IPS-20b (cell line): ENCODE results near the gene ZFP36L1.

Experiments used
- H3K27ac ChIP-seq: one replicate; pipeline ENCODE4 v1.5.1; 2013; ENCODE audit warnings: low read length
- H3K27me3 ChIP-seq: 2 replicates; pipeline ENCODE4 v1.6.1; 2013; ENCODE audit warnings: mild to moderate bottlenecking, low read length, inconsistent platforms; ENCODE audit not compliant: insufficient read depth
- H3K36me3 ChIP-seq: 2 replicates; pipeline ENCODE4 v1.6.1; 2013; ENCODE audit warnings: low read depth, mild to moderate bottlenecking, inconsistent platforms, low read length, moderate library complexity; ENCODE audit not compliant: insufficient read depth
- H3K4me1 ChIP-seq: 2 replicates; pipeline ENCODE4 v1.6.1; 2013; ENCODE audit warnings: mild to moderate bottlenecking, control low read depth, inconsistent platforms, low read length, moderate library complexity; ENCODE audit not compliant: insufficient read depth
- H3K4me3 ChIP-seq: 2 replicates; pipeline ENCODE4 v1.5.1; 2013; ENCODE audit warnings: mild to moderate bottlenecking, low read length, inconsistent platforms
- H3K9ac ChIP-seq: 2 replicates; pipeline ENCODE4 v1.6.1; 2013; ENCODE audit warnings: low read depth, mild to moderate bottlenecking, inconsistent platforms, low read length, moderate library complexity
- H3K9me3 ChIP-seq: 2 replicates; pipeline ENCODE4 v1.6.1; 2013; ENCODE audit warnings: mild to moderate bottlenecking, low read depth, low read length, inconsistent platforms; ENCODE audit not compliant: insufficient read depth

Gene ZFP36L1

GRCh38 chr14:68780358-68781160 lies 12.3 kb downstream of the ZFP36L1 start:
- no peak overlapping the region for H3K4me3 ChIP-seq
- H3K27ac ChIP-seq, result no peak overlapping the region
- H3K36me3 ChIP-seq, result no peaks in the 10 kb centered on the region
- H3K4me1 ChIP-seq, result peaks cover 6% of the 10 kb centered on the region
- no peak overlapping the region for H3K9ac ChIP-seq
- H3K9me3 ChIP-seq, result no peaks in the 10 kb centered on the region
- no peaks in the 10 kb centered on the region for H3K27me3 ChIP-seq

- Histone ChIP-seq H3K9me3 (no peaks in the 10 kb centered on the region), H3K27ac (no peak overlapping the region), H3K27me3 (no peaks in the 10 kb centered on the region), H3K9ac (no peak overlapping the region), H3K4me3 (no peak overlapping the region), H3K4me1 (peaks cover 6% of the 10 kb centered on the region), H3K36me3 (no peaks in the 10 kb centered on the region)
Observed at GRCh38 chr14:68779761-68780323, 13.0 kb downstream of the ZFP36L1 start.

- no peaks in the 10 kb centered on the region for H3K27me3 ChIP-seq
- H3K9ac ChIP-seq, result no peak overlapping the region
- H3K9me3 ChIP-seq, result no peaks in the 10 kb centered on the region
- no peaks in the 10 kb centered on the region for H3K36me3 ChIP-seq
- H3K27ac ChIP-seq, result no peak overlapping the region
- no peak overlapping the region for H3K4me3 ChIP-seq
- H3K4me1 ChIP-seq, result peaks cover 6% of the 10 kb centered on the region
Observed at GRCh38 chr14:68777644-68778043, 15.2 kb downstream of the ZFP36L1 start.

- Histone ChIP-seq H3K27me3 (no peaks in the 10 kb centered on the region), H3K36me3 (no peaks in the 10 kb centered on the region), H3K9ac (no peak overlapping the region), H3K9me3 (no peaks in the 10 kb centered on the region), H3K27ac (no peak overlapping the region), H3K4me3 (no peak overlapping the region), H3K4me1 (peaks cover 3% of the 10 kb centered on the region; the same call in 1 of the 2 replicates)
Observed at GRCh38 chr14:68775614-68776126, 17.2 kb downstream of the ZFP36L1 start.

GRCh38 chr14:68774771-68775613 lies 17.9 kb downstream of the ZFP36L1 start:
- H3K9ac ChIP-seq, result no peak overlapping the region
- H3K4me3 ChIP-seq, result no peak overlapping the region
- H3K36me3 ChIP-seq, result no peaks in the 10 kb centered on the region
- no peaks in the 10 kb centered on the region for H3K27me3 ChIP-seq
- no peak overlapping the region for H3K27ac ChIP-seq
- no peaks in the 10 kb centered on the region for H3K4me1 ChIP-seq
- H3K9me3 ChIP-seq, result no peaks in the 10 kb centered on the region

- Histone ChIP-seq H3K27ac (no peak overlapping the region), H3K27me3 (no peaks in the 10 kb centered on the region), H3K36me3 (no peaks in the 10 kb centered on the region), H3K9ac (no peak overlapping the region), H3K4me1 (no peaks in the 10 kb centered on the region), H3K9me3 (no peaks in the 10 kb centered on the region), H3K4me3 (no peak overlapping the region)
Observed at GRCh38 chr14:68772761-68773381, 20.0 kb downstream of the ZFP36L1 start.

- no peak overlapping the region for H3K9ac ChIP-seq
- no peaks in the 10 kb centered on the region for H3K4me1 ChIP-seq
- H3K9me3 ChIP-seq, result no peaks in the 10 kb centered on the region
- H3K4me3 ChIP-seq, result no peak overlapping the region
- H3K27me3 ChIP-seq, result no peaks in the 10 kb centered on the region
- no peak overlapping the region for H3K27ac ChIP-seq
- H3K36me3 ChIP-seq, result no peaks in the 10 kb centered on the region
Observed at GRCh38 chr14:68771631-68772030, 21.2 kb downstream of the ZFP36L1 start.

- Histone ChIP-seq H3K36me3 (no peaks in the 10 kb centered on the region), H3K9me3 (no peaks in the 10 kb centered on the region), H3K9ac (no peak overlapping the region), H3K27ac (no peak overlapping the region), H3K4me1 (no peaks in the 10 kb centered on the region; the same call in 1 of the 2 replicates), H3K27me3 (no peaks in the 10 kb centered on the region), H3K4me3 (no peak overlapping the region)
Observed at GRCh38 chr14:68770553-68771286, 22.1 kb downstream of the ZFP36L1 start.

GRCh38 chr14:68770051-68770450 lies 22.8 kb downstream of the ZFP36L1 start:
- no peak overlapping the region for H3K9ac ChIP-seq
- H3K36me3 ChIP-seq, result no peaks in the 10 kb centered on the region
- no peaks in the 10 kb centered on the region for H3K27me3 ChIP-seq
- no peaks in the 10 kb centered on the region for H3K9me3 ChIP-seq
- no peak overlapping the region for H3K27ac ChIP-seq
- H3K4me3 ChIP-seq, result no peak overlapping the region
- no peaks in the 10 kb centered on the region; the same call in 1 of the 2 replicates for H3K4me1 ChIP-seq

GRCh38 chr14:68768316-68768715 lies 24.6 kb downstream of the ZFP36L1 start:
- H3K27me3 ChIP-seq, result no peaks in the 10 kb centered on the region
- no peak overlapping the region for H3K27ac ChIP-seq
- no peaks in the 10 kb centered on the region for H3K9me3 ChIP-seq
- H3K4me1 ChIP-seq, result peaks cover 2% of the 10 kb centered on the region; the same call in 1 of the 2 replicates
- H3K36me3 ChIP-seq, result no peaks in the 10 kb centered on the region
- H3K4me3 ChIP-seq, result no peak overlapping the region
- no peak overlapping the region for H3K9ac ChIP-seq

GRCh38 chr14:68767248-68767645 lies 25.6 kb downstream of the ZFP36L1 start:
- Histone ChIP-seq H3K4me1 (peaks cover 10% of the 10 kb centered on the region; the same call in 1 of the 2 replicates), H3K9ac (no peak overlapping the region), H3K27ac (no peak overlapping the region), H3K9me3 (no peaks in the 10 kb centered on the region), H3K36me3 (no peaks in the 10 kb centered on the region), H3K27me3 (no peaks in the 10 kb centered on the region), H3K4me3 (no peak overlapping the region)
